Prostate gland (tissue), 2 donors: ENCODE measurements around the gene LONP2. TPM values are rescaled to one million over a fixed set of nuclear protein-coding genes. Genes with fewer than 3 reads are reported as not detected.

ENCODE experiments used
- DNase-seq: peaks from one replicate; pipeline ENCODE4 v3.0.0-alpha.2; 2019; ENCODE audit warnings: low spot score
- H3K27ac ChIP-seq, 2 donors: fragments of 200-600 bp; sonication (generic); 2 replicates each; pipeline ENCODE4 v1.5.1; 2017 to 2019
- H3K27me3 ChIP-seq: fragments of 200-600 bp; sonication (generic); replicated peaks from 2 replicates; pipeline ENCODE4 v1.5.1; 2019; ENCODE audit not compliant: insufficient read depth
- H3K36me3 ChIP-seq, 2 donors: fragments of 200-600 bp; sonication (generic); 1 replicate in 1 of 2; 2 replicates in 1 of 2; pipeline versions ENCODE4 v1.5.1 to v1.8.1; 2017 to 2019
- H3K4me1 ChIP-seq: fragments of 200-600 bp; sonication (generic); replicated peaks from 2 replicates; pipeline ENCODE4 v1.5.1; 2019
- H3K4me3 ChIP-seq, 2 donors: fragments of 200-600 bp; sonication (generic); 2 replicates each; pipeline ENCODE4 v1.5.1; 2017 to 2019
- H3K9me3 ChIP-seq: fragments of 200-600 bp; sonication (generic); 2 replicates; pipeline ENCODE4 v1.5.1; 2017
- CTCF ChIP-seq, 4 experiments: fragments of 200-600 bp in 2 of 4; fragments of 450-650 bp in 2 of 4; sonication (generic) in 2 of 4; IDR thresholded peaks; 1 replicate in 3 of 4; 2 replicates in 1 of 4; pipeline ENCODE4 v1.5.1; 2016 to 2019; ENCODE audit warnings: antibody characterized with exemption in 4 of 4, mild to moderate bottlenecking in 2 of 4, moderate library complexity in 2 of 4
- POLR2A ChIP-seq: fragments of 450-650 bp; IDR thresholded peaks from one replicate; pipeline ENCODE4 v1.6.1; 2016; ENCODE audit warnings: antibody characterized with exemption, mild to moderate bottlenecking
- POLR2AphosphoS5 ChIP-seq: sonication (generic); formaldehyde crosslinking; IDR thresholded peaks from one replicate; pipeline ENCODE4 v1.6.1; 2017; ENCODE audit warnings: antibody characterized with exemption
- WGBS: methylation state at CpG from one replicate; pipeline ENCODE4 v1.1.5; 2018; 5-methylcytosine and 5-hydroxymethylcytosine counted together
- intact Hi-C: fragments of 100-400 bp; cut with DNase I; formaldehyde crosslinking; loops from one replicate; pipeline ENCODE4 v1.14.2; 2022
- total RNA-seq, 2 donors: library from RNA; depleted of rRNA; stranded (reverse); fragments of >200 nt; gene quantifications; one replicate each; pipeline ENCODE4 v1.1.0, GENCODE V29; 2016

The LONP2 gene
- total RNA-seq, 2 donors from 2014 or later, result 74.6 to 81.0 TPM

GRCh38 chr16:48405153-48405552 is 161.1 kb downstream of the LONP2 start:
- no peaks in the 10 kb centered on the region for H3K4me1 ChIP-seq
- no peak overlapping the region for H3K4me3 ChIP-seq
- WGBS, result 75% methylated on average over 1 of the region's 1 CpG
- no peaks in the 10 kb centered on the region for H3K9me3 ChIP-seq
- TF ChIP-seq CTCF (IDR thresholded peaks at IDR 0.05) (no peak), POLR2AphosphoS5 (no peak), POLR2A (no peak)
- no peaks in the 10 kb centered on the region for H3K36me3 ChIP-seq
- no peak overlapping the region for H3K27ac ChIP-seq
- no peak for DNase-seq
- no peaks in the 10 kb centered on the region for H3K27me3 ChIP-seq
- intact Hi-C loops, result no loop called here

- no peak overlapping the region for H3K27ac ChIP-seq
- no peak for DNase-seq
- H3K4me3 ChIP-seq, result no peak overlapping the region
- 85% methylated on average over 4 of the region's 4 CpGs for WGBS
- intact Hi-C loops, result no loop called here
- H3K27me3 ChIP-seq, result no peaks in the 10 kb centered on the region
- TF ChIP-seq POLR2A (no peak), CTCF (IDR thresholded peaks at IDR 0.05) (no peak), POLR2AphosphoS5 (no peak)
- no peaks in the 10 kb centered on the region for H3K36me3 ChIP-seq
- no peaks in the 10 kb centered on the region for H3K4me1 ChIP-seq
- H3K9me3 ChIP-seq, result no peaks in the 10 kb centered on the region
These were observed 161.8 kb downstream of the LONP2 start for GRCh38 chr16:48405907-48406306.

Other genes starting within 250 kb of the LONP2 start
- gene ABCC12, start 88.3 kb upstream of the LONP2 start, total RNA-seq, result 1 to 10 TPM in 1 of 2 donors, not detected in 1; 2.2 TPM
- 1 to 10 TPM; 1.5 TPM for gene ABCC11, start 3.2 kb downstream of the LONP2 start, total RNA-seq
- gene SIAH1, start 141.1 kb downstream of the LONP2 start, total RNA-seq, result 10 to 100 TPM; 24.0 to 36.1 TPM